ENCODE measurements around the gene SORT1. TPM values are rescaled to one million over a fixed set of nuclear protein-coding genes. Genes with fewer than 3 reads are reported as not detected.
A peak's percentile ranks its signal among the peaks of the same experiment; 100 is the strongest.

SORT1 gene
- total and polyA plus RNA-seq, 2 of the 13 experiments (the other 11 are each of a cell fraction or from before 2014, with no cell fraction given), result 32.4 to 93.0 TPM

DNA sequence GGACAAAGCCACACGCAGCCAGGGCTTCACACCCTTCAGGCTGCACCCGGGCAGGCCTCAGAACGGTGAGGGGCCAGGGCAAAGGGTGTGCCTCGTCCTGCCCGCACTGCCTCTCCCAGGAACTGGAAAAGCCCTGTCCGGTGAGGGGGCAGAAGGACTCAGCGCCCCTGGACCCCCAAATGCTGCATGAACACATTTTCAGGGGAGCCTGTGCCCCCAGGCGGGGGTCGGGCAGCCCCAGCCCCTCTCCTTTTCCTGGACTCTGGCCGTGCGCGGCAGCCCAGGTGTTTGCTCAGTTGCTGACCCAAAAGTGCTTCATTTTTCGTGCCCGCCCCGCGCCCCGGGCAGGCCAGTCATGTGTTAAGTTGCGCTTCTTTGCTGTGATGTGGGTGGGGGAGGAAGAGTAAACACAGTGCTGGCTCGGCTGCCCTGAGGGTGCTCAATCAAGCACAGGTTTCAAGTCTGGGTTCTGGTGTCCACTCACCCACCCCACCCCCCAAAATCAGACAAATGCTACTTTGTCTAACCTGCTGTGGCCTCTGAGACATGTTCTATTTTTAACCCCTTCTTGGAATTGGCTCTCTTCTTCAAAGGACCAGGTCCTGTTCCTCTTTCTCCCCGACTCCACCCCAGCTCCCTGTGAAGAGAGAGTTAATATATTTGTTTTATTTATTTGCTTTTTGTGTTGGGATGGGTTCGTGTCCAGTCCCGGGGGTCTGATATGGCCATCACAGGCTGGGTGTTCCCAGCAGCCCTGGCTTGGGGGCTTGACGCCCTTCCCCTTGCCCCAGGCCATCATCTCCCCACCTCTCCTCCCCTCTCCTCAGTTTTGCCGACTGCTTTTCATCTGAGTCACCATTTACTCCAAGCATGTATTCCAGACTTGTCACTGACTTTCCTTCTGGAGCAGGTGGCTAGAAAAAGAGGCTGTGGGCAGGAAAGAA is 122.9 kb downstream of the SORT1 start (continued):
- no peak for TF ChIP-seq SIX1 (CRISPR knock-in tag; IDR thresholded peaks at IDR 0.05; ENCODE audit: borderline replicate concordance)
- no peak for TF ChIP-seq XBP1 (CRISPR knock-in tag; IDR thresholded peaks at IDR 0.05)
- TF ChIP-seq, protein P1, sequence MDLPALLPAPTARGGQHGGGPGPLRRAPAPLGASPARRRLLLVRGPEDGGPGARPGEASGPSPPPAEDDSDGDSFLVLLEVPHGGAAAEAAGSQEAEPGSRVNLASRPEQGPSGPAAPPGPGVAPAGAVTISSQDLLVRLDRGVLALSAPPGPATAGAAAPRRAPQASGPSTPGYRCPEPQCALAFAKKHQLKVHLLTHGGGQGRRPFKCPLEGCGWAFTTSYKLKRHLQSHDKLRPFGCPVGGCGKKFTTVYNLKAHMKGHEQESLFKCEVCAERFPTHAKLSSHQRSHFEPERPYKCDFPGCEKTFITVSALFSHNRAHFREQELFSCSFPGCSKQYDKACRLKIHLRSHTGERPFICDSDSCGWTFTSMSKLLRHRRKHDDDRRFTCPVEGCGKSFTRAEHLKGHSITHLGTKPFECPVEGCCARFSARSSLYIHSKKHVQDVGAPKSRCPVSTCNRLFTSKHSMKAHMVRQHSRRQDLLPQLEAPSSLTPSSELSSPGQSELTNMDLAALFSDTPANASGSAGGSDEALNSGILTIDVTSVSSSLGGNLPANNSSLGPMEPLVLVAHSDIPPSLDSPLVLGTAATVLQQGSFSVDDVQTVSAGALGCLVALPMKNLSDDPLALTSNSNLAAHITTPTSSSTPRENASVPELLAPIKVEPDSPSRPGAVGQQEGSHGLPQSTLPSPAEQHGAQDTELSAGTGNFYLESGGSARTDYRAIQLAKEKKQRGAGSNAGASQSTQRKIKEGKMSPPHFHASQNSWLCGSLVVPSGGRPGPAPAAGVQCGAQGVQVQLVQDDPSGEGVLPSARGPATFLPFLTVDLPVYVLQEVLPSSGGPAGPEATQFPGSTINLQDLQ (CRISPR knock-in tag; IDR thresholded peaks at IDR 0.05), result no peak
- no peak for TF ChIP-seq RBAK (CRISPR knock-in tag; IDR thresholded peaks at IDR 0.05)
- no peak for TF ChIP-seq NFIB (CRISPR knock-in tag; IDR thresholded peaks at IDR 0.05; ENCODE audit: borderline replicate concordance)
- TF ChIP-seq ZNF841 (CRISPR knock-in tag; IDR thresholded peaks at IDR 0.05; ENCODE audit: borderline replicate concordance), result no peak
- TF ChIP-seq SSRP1 (CRISPR knock-in tag; IDR thresholded peaks at IDR 0.05), result no peak
- TF ChIP-seq SATB2 (CRISPR knock-in tag; IDR thresholded peaks at IDR 0.05), result no peak
- peak; percentile 48; the same call in 1 of the 2 replicates for TF ChIP-seq THAP11 (CRISPR knock-in tag; IDR thresholded peaks at IDR 0.05)
- no peak for TF ChIP-seq SMC3 (IDR thresholded peaks at IDR 0.05; ENCODE audit: low read length)
- TF ChIP-seq, protein P2, sequence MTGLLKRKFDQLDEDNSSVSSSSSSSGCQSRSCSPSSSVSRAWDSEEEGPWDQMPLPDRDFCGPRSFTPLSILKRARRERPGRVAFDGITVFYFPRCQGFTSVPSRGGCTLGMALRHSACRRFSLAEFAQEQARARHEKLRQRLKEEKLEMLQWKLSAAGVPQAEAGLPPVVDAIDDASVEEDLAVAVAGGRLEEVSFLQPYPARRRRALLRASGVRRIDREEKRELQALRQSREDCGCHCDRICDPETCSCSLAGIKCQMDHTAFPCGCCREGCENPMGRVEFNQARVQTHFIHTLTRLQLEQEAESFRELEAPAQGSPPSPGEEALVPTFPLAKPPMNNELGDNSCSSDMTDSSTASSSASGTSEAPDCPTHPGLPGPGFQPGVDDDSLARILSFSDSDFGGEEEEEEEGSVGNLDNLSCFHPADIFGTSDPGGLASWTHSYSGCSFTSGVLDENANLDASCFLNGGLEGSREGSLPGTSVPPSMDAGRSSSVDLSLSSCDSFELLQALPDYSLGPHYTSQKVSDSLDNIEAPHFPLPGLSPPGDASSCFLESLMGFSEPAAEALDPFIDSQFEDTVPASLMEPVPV (CRISPR knock-in tag; IDR thresholded peaks at IDR 0.05), result peak; percentile 34; the same call in 1 of the 2 replicates
- peak; percentile 78 for TF ChIP-seq TCF7 (IDR thresholded peaks at IDR 0.05; ENCODE audit: low read depth)
- TF ChIP-seq, protein P3, sequence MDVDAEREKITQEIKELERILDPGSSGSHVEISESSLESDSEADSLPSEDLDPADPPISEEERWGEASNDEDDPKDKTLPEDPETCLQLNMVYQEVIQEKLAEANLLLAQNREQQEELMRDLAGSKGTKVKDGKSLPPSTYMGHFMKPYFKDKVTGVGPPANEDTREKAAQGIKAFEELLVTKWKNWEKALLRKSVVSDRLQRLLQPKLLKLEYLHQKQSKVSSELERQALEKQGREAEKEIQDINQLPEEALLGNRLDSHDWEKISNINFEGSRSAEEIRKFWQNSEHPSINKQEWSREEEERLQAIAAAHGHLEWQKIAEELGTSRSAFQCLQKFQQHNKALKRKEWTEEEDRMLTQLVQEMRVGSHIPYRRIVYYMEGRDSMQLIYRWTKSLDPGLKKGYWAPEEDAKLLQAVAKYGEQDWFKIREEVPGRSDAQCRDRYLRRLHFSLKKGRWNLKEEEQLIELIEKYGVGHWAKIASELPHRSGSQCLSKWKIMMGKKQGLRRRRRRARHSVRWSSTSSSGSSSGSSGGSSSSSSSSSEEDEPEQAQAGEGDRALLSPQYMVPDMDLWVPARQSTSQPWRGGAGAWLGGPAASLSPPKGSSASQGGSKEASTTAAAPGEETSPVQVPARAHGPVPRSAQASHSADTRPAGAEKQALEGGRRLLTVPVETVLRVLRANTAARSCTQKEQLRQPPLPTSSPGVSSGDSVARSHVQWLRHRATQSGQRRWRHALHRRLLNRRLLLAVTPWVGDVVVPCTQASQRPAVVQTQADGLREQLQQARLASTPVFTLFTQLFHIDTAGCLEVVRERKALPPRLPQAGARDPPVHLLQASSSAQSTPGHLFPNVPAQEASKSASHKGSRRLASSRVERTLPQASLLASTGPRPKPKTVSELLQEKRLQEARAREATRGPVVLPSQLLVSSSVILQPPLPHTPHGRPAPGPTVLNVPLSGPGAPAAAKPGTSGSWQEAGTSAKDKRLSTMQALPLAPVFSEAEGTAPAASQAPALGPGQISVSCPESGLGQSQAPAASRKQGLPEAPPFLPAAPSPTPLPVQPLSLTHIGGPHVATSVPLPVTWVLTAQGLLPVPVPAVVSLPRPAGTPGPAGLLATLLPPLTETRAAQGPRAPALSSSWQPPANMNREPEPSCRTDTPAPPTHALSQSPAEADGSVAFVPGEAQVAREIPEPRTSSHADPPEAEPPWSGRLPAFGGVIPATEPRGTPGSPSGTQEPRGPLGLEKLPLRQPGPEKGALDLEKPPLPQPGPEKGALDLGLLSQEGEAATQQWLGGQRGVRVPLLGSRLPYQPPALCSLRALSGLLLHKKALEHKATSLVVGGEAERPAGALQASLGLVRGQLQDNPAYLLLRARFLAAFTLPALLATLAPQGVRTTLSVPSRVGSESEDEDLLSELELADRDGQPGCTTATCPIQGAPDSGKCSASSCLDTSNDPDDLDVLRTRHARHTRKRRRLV (CRISPR knock-in tag; IDR thresholded peaks at IDR 0.05), result no peak
- no peak for TF ChIP-seq SOX6 (IDR thresholded peaks at IDR 0.05)
- peak; percentile 77 for TF ChIP-seq SOX6 (CRISPR knock-in tag; IDR thresholded peaks at IDR 0.05)
- TF ChIP-seq REPIN1 (CRISPR knock-in tag; IDR thresholded peaks at IDR 0.05; ENCODE audit: borderline replicate concordance, low read depth), result peak; percentile 19; the same call in 1 of the 2 replicates
- TF ChIP-seq ZNF850 (CRISPR knock-in tag; conservative IDR thresholded peaks at IDR 0.05), result no peak
- peak; percentile 57 for TF ChIP-seq HNF4G (IDR thresholded peaks at IDR 0.05; ENCODE audit: borderline replicate concordance, low read depth, low read length)
- TF ChIP-seq HNF4G (CRISPR knock-in tag; IDR thresholded peaks at IDR 0.05; ENCODE audit: borderline replicate concordance, low read depth), result no peak
- no peak for TF ChIP-seq ZFAT (CRISPR knock-in tag; conservative IDR thresholded peaks at IDR 0.05)
- peak; percentile 45; the same call in 1 of the 2 replicates for TF ChIP-seq NFIC (IDR thresholded peaks at IDR 0.05; ENCODE audit: low read length)
- TF ChIP-seq ZSCAN25 (CRISPR knock-in tag; IDR thresholded peaks at IDR 0.05), result no peak
